KMS-11 (cell line): ENCODE data around the gene TP53AIP1.

Experiments
- H2AFZ ChIP-seq: fragments of 200-600 bp; sonication (generic); 2 replicates; pipeline ENCODE4 v1.6.1; 2016; ENCODE audit warnings: antibody characterized with exemption, mixed run types, low read depth
- H3K27ac ChIP-seq: fragments of 200-600 bp; sonication (generic); 2 replicates; pipeline ENCODE4 v1.6.1; 2016; ENCODE audit warnings: mild to moderate bottlenecking, mixed run types
- H3K27me3 ChIP-seq: fragments of 200-600 bp; sonication (generic); 2 replicates; pipeline ENCODE4 v1.6.1; 2017; ENCODE audit warnings: mild to moderate bottlenecking, low read depth, mixed run types, moderate library complexity; ENCODE audit not compliant: insufficient read depth
- H3K36me3 ChIP-seq: fragments of 200-600 bp; sonication (generic); 2 replicates; pipeline ENCODE4 v1.6.1; 2017; ENCODE audit warnings: mild to moderate bottlenecking, mixed run types; ENCODE audit not compliant: insufficient read depth
- H3K4me1 ChIP-seq: fragments of 200-600 bp; sonication (generic); 2 replicates; pipeline ENCODE4 v1.6.1; 2016; ENCODE audit warnings: mild to moderate bottlenecking, low read depth, mixed run types; ENCODE audit not compliant: poor library complexity, severe bottlenecking
- H3K4me2 ChIP-seq: fragments of 200-600 bp; sonication (generic); 2 replicates; pipeline ENCODE4 v1.7.0; 2016; ENCODE audit warnings: mild to moderate bottlenecking, mixed run types
- H3K4me3 ChIP-seq: fragments of 200-600 bp; sonication (generic); IDR thresholded peaks from 2 replicates; pipeline ENCODE4 v1.6.1; 2017; ENCODE audit warnings: low read depth, low read length, mixed read lengths; ENCODE audit not compliant: insufficient read depth
- H3K79me2 ChIP-seq: fragments of 200-600 bp; sonication (generic); 2 replicates; pipeline ENCODE4 v1.6.1; 2016; ENCODE audit warnings: low read depth, mixed run types; ENCODE audit not compliant: insufficient read depth
- H3K9ac ChIP-seq: fragments of 200-600 bp; sonication (generic); 2 replicates; pipeline ENCODE4 v1.6.1; 2016; ENCODE audit warnings: mild to moderate bottlenecking, mixed run types
- H4K20me1 ChIP-seq: fragments of 200-600 bp; sonication (generic); 2 replicates; pipeline ENCODE4 v1.6.1; 2016; ENCODE audit warnings: mild to moderate bottlenecking, mixed run types; ENCODE audit not compliant: insufficient read depth
- TF ChIP-seq, protein P1 (sequence below): fragments of 200-600 bp; sonication (generic); conservative IDR thresholded peaks from 2 replicates; pipeline ENCODE4 v1.6.1; 2017; ENCODE audit warnings: low read depth, mild to moderate bottlenecking, antibody characterized with exemption, low read length, moderate library complexity, mixed read lengths

The TP53AIP1 gene

DNA sequence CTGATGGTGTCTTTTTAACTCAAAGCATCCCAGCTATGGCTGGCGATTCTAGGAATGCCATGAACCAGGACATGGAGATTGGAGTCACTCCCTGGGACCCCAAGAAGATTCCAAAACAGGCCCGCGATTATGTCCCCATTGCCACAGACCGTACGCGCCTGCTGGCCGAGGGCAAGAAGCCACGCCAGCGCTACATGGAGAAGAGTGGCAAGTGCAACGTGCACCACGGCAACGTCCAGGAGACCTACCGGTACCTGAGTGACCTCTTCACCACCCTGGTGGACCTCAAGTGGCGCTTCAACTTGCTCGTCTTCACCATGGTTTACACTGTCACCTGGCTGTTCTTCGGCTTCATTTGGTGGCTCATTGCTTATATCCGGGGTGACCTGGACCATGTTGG, 31.4 kb downstream of the TP53AIP1 start:
- H3K79me2 ChIP-seq = no peaks in the 10 kb centered on the region
- no peak overlapping the region for H3K4me3 ChIP-seq
- TF ChIP-seq, protein P1, sequence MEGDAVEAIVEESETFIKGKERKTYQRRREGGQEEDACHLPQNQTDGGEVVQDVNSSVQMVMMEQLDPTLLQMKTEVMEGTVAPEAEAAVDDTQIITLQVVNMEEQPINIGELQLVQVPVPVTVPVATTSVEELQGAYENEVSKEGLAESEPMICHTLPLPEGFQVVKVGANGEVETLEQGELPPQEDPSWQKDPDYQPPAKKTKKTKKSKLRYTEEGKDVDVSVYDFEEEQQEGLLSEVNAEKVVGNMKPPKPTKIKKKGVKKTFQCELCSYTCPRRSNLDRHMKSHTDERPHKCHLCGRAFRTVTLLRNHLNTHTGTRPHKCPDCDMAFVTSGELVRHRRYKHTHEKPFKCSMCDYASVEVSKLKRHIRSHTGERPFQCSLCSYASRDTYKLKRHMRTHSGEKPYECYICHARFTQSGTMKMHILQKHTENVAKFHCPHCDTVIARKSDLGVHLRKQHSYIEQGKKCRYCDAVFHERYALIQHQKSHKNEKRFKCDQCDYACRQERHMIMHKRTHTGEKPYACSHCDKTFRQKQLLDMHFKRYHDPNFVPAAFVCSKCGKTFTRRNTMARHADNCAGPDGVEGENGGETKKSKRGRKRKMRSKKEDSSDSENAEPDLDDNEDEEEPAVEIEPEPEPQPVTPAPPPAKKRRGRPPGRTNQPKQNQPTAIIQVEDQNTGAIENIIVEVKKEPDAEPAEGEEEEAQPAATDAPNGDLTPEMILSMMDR = no peak

DNA sequence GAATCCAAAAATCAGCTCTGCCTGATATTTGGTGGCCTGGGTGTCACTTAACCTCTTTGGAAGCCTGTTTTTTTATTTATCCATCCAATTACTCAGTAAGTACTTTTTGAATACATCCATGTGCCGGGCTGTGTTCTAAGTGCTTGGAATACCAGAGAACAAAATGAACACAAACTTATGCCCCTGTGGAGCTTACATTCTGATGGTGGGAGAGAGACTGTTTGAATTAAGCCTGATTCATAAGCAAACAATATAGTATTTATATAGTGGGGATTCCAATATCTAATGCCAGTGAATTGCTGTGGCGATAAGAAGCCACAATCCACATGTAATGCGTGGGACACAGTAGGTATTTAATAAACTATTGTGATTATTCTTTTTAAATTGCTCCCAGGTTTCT, 32.1 kb downstream of the TP53AIP1 start:
- Histone ChIP-seq H3K36me3 (no peaks in the 10 kb centered on the region), H3K27me3 (no peaks in the 10 kb centered on the region), H3K9ac (no peak overlapping the region), H3K4me2 (no peak overlapping the region), H4K20me1 (no peaks in the 10 kb centered on the region), H2AFZ (no peak overlapping the region), H3K27ac (no peak overlapping the region), H3K4me1 (peaks cover 5% of the 10 kb centered on the region), H3K4me3 (no peak overlapping the region), H3K79me2 (no peaks in the 10 kb centered on the region)
- TF ChIP-seq, protein P1 = no peak

More for the DNA sequence above, 31.4 kb downstream of the TP53AIP1 start:
- Histone ChIP-seq H3K27me3 (no peaks in the 10 kb centered on the region), H3K36me3 (no peaks in the 10 kb centered on the region), H3K27ac (no peak overlapping the region), H2AFZ (no peak overlapping the region), H4K20me1 (no peaks in the 10 kb centered on the region), H3K4me2 (no peak overlapping the region), H3K4me1 (peaks cover 3% of the 10 kb centered on the region), H3K9ac (no peak overlapping the region)

DNA sequence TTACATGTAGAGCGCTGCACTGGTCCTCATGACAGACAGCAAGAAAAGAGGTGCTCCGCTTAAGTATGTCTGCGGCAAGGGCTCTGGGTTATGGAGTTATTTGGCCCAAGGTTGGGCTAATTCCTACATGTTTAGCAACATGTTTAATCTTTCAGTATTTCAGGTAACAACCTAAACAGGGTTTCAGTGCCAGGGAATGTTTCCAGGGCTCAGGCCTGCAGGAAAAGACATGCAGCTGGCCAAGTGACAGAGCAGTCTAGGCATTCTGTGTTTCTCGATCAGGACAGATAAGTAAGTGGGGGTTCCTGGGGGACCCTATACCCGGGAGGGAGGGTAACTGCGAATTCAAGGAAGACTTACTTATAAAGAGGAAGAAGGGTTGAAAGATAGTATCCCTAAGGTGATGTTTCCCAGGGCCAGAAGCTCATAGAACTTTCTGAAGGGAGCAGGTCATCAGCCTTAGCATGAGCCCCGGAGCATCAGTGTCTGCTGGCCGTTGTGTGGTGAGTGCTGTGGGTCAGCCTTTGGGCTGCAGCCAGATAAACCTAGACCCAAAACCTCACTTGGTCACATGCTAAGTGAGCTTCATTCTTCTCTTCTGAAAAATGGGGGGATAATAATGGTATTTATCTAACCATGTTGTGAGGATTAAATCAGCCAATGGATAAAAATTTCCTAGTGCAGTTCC, 33.1 kb downstream of the TP53AIP1 start:
- Histone ChIP-seq H3K4me1 (peaks cover 5% of the 10 kb centered on the region), H3K79me2 (no peaks in the 10 kb centered on the region), H3K4me3 (no peak overlapping the region), H3K4me2 (no peak overlapping the region), H3K36me3 (no peaks in the 10 kb centered on the region), H2AFZ (no peak overlapping the region), H3K27ac (no peak overlapping the region), H3K27me3 (no peaks in the 10 kb centered on the region), H4K20me1 (no peaks in the 10 kb centered on the region), H3K9ac (no peak overlapping the region)
- TF ChIP-seq, protein P1 = no peak

DNA sequence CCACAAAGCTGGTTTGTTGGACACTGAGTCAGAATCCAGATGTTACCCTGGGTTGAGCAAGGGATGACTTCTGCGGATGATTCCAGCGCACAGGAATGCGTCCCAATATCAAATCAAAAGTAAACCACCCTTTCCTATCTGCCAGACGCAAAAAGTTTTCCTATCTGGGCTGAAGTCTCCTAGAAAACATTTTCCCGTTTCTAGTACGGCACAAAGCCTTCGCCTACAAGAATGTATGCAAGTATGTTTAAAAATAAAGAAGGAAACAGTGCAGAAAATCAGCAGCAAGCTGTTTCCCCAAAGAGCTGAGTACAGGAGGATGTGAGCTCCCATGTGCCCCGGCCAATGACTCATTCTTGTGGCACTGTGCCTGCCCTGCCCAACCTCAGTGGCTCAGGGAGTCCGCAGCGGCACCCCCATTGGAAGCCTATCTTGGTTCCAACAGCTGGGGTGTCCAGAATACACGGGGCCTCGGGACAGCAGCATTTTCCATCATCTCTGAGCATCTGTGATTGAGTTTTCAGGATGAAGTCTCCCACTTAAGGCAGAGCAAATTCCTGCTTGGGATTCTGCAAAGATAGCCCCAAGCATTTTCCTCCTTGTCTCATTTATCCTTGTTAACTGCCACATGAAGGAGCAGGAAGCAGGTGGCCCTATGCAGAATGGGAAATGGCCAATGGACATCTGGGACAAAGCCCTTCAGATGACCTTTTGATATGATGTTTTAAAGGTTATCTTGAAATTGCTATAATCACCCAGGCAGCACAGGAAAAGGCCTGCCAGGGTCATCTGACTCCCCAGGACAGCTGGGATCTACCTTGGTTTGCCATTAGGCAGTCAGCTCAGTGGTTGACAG, 34.1 kb downstream of the TP53AIP1 start:
- Histone ChIP-seq H3K4me2 (no peak overlapping the region), H2AFZ (no peak overlapping the region), H3K4me1 (peaks cover 5% of the 10 kb centered on the region), H3K27ac (no peak overlapping the region), H3K27me3 (no peaks in the 10 kb centered on the region), H4K20me1 (no peaks in the 10 kb centered on the region), H3K79me2 (no peaks in the 10 kb centered on the region), H3K36me3 (no peaks in the 10 kb centered on the region), H3K4me3 (no peak overlapping the region), H3K9ac (no peak overlapping the region)
- TF ChIP-seq, protein P1 = no peak
